Neural progenitor cell (in vitro differentiated cells): ENCODE measurements around the gene GABRB1.

ENCODE experiments used
- EZH2phosphoT487 ChIP-seq: fragments of 200-600 bp; sonication (generic); IDR thresholded peaks from 2 replicates; pipeline ENCODE4 v1.6.1; 2017; ENCODE audit warnings: antibody characterized with exemption
- TF ChIP-seq, protein P1 (sequence below): fragments of 200-600 bp; sonication (generic); IDR thresholded peaks from 2 replicates; pipeline ENCODE4 v1.5.1; 2017; ENCODE audit warnings: antibody characterized with exemption, mild to moderate bottlenecking

DNA sequence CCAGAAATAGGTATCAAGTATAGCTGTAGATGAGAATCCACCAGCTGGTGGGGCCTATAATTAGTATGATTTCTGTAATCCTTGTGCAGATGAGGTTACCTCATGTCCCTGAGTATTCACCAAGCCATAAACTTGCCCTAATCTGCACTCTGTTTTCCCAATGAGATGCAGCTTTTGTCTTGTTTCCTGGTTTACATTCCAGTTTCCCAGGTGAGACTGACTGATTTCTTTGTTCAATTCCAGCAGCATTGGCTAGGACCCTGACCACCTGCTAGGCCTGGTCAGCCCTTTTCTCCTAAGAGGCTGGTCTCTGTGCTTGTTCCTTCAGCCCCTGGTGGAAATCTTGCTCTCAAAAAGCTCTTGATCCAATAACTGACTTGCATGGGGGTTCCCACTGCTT is 44.6 kb downstream of the GABRB1 start:
- TF ChIP-seq, protein P1, sequence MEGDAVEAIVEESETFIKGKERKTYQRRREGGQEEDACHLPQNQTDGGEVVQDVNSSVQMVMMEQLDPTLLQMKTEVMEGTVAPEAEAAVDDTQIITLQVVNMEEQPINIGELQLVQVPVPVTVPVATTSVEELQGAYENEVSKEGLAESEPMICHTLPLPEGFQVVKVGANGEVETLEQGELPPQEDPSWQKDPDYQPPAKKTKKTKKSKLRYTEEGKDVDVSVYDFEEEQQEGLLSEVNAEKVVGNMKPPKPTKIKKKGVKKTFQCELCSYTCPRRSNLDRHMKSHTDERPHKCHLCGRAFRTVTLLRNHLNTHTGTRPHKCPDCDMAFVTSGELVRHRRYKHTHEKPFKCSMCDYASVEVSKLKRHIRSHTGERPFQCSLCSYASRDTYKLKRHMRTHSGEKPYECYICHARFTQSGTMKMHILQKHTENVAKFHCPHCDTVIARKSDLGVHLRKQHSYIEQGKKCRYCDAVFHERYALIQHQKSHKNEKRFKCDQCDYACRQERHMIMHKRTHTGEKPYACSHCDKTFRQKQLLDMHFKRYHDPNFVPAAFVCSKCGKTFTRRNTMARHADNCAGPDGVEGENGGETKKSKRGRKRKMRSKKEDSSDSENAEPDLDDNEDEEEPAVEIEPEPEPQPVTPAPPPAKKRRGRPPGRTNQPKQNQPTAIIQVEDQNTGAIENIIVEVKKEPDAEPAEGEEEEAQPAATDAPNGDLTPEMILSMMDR = no peak
- TF ChIP-seq EZH2phosphoT487 = no peak
